ENCODE measurements around the gene CBFA2T3.

Gene CBFA2T3

GRCh38 chr16:88870608-88871348 lies 106.2 kb downstream of the CBFA2T3 start:
- DNase-seq: peak; percentile 18

DNA sequence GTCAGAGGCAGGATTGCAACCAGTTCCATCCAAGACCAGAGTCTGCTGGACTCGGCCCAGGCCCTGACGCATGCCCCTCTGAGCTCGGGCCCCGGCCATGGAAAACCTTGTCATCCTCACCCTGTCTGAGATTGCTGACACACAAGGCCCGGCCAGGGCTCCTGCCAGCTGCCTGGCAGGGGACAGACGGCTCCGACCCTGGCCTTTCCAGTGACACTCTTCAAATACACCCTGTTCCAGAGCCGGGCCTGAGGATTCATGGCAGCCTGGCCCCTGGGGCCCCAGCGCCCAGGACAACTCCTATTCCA lies 107.4 kb downstream of the CBFA2T3 start:
- no peak for DNase-seq

DNA sequence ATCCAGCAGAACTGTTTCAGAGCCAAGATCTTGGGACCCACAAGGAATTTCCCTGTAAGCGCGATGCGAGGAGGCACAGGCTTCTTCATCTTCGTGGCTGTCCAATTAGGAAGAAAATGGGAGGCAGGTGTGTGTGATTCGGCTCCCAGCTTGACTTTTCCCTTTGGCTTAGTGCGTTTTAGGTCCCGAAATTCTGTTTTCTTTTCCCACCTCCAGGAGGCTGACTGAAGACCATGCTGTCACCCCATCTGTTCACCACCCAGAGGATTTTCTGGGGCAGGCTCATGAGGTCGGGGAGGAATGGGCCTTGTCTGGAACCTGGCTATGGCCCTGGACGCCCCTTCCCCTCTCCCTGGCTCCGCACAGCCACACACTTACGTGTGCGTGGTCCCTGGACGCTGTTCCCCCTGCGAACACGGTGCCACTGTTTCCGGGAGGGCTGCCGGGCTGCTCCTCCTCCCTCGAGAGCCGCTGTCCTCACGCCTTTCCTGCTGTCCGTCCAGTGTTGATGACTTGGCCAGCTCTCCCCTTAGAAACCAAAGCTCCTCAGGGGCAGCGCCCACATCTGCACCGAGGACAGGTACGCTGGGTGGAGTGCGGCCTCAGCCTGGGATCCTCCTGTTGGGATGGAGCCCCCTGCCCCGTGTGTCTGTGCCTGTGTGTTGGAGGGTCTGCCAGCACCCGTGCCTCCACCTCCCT lies 107.9 kb downstream of the CBFA2T3 start:
- no peak for DNase-seq

DNA sequence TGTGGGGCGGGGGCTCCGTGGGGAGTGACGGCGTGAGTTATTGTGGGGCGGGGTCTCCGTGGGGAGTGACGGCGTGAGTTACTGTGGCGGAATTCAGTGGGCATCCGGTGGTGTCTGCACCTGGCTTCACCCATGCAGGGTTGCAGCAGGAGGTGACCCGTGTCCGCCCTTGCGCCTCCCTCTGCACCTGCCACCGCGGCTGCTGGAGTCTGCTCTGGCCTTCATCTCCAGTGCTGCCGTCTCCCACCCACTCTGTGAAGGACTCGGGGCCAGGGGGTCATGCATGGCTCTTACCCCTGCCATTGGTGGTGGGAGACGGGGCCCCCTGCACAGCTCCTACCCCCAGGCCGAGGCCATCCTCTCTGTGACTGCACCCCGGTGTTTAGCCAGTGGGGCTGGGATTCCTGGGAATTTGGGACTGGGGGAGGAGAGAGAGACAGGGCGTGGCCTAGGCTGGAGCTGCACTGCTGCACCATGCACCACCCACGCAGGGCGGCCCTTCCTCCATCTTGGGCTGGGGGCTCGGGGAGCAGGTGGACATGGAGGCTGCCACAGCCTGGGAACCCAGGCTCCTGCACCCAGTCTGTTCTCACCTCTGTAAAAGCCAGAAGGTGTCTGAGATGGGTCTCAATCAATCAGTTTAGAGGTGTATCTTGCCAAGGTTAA lies 109.3 kb downstream of the CBFA2T3 start:
- no peak for DNase-seq

- DNase-seq: no peak
Measured at GRCh38 chr16:88866151-88866920, 110.7 kb downstream of the CBFA2T3 start, which contains the start of gene PABPN1L. Gene PABPN1L (minus strand): TSS chr16:88866660. CDS start chr16:88866606, 54 bp downstream.

DNA sequence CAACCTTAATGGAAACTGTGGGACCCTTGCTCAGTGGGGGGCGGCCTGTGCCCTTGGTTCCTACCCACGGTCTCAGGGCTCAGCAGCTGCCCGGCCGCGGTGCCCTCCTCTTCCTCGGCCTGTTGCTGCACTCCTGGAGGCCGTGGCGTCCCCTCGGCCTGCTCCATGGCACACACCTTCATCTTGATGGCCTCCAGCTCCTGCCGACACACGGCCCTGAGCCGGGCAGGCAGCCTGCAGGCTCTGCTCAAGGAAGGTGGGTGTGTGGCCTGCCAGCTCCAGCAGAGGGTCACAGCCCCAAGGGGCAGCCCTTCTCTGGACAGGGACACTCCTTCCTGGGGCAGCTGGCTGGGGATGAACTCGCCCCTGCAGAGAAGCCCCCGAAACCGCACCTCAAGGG lies 111.3 kb downstream of the CBFA2T3 start:
- no peak for DNase-seq

DNA sequence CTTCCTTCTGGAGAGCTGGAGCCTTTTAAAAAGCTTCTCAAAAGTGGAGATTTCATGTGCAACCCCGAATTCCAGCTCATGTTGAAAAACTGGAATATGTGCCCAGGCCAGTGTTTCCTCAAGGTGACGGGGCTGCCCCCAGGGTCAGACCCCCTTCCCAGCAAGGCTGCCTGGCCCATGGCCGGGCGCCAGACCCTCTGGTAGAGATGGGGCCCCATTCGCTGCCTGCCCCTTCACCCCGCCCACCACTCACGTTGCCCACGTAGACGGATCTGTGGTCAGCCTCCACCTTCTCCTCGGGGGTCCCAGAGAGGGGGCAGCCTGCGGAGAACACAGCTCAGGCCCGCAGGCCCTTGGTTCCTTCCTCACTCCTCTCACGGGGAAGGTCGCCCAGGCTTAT lies 111.7 kb downstream of the CBFA2T3 start:
- no peak for DNase-seq

DNA sequence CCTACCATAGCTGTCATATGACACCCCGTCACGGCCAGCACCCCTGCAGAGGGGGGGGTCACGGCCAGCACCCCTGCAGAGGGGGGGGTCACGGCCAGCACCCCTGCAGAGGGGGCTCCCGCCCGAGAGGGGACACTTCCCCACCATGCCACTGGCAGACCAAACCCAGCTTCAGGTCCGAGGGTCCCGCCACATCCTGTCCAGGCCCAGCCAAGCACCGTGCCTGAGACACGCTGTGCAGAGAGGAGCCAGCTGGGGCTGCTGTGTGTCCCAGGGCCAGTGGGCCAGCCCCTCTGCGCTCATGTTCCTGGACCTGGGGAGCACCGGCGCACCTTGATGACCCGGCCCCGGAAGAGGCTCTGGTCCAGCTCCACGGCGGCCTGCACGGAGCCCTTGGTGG lies 112.5 kb downstream of the CBFA2T3 start:
- DNase-seq: no peak

DNA sequence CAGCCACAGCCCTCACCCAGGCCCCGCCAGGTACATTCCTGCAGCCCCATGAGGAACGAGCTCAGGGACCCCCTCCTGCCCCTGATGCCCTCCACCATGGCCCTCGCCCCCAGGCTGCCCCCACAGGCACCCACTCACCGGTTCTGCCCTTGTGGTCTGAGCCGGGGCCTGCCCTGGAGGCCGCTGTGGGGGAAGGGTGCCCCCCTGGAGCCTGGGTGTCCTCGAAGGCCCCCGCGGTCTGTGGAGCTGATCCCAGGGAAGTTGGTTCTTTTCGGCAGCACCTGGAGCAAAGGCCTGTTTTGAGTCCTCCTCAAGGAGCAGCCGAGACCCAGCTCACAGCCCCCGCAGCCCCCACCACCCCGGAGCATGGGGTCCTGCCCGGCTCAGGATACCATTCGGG lies 112.9 kb downstream of the CBFA2T3 start:
- no peak for DNase-seq

- no peak for DNase-seq
Measured at GRCh38 chr16:88863426-88863825, 113.6 kb downstream of the CBFA2T3 start.

GRCh38 chr16:88862968-88863367 lies 114.0 kb downstream of the CBFA2T3 start:
- DNase-seq: no peak

DNA sequence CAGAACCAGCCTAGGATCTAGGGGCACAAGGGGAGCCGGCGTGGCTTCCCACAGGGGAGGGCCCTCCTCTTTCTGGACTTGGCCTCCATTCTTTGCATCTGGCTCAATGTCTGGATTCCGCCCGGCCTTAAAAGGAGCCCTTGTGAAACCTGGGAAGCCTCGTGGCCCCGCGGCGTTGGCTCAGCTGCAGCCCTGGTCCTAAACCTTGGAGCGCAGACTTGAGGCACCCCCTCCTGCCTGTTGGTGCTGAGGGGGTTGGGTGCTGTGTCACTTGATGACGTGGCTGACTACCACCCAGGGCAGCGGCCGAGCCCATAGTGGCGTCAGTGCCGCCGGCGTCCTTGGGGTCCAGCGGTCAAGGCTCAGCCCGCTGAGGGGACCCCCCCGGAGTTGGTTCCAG lies 115.6 kb downstream of the CBFA2T3 start:
- no peak for DNase-seq

DNA sequence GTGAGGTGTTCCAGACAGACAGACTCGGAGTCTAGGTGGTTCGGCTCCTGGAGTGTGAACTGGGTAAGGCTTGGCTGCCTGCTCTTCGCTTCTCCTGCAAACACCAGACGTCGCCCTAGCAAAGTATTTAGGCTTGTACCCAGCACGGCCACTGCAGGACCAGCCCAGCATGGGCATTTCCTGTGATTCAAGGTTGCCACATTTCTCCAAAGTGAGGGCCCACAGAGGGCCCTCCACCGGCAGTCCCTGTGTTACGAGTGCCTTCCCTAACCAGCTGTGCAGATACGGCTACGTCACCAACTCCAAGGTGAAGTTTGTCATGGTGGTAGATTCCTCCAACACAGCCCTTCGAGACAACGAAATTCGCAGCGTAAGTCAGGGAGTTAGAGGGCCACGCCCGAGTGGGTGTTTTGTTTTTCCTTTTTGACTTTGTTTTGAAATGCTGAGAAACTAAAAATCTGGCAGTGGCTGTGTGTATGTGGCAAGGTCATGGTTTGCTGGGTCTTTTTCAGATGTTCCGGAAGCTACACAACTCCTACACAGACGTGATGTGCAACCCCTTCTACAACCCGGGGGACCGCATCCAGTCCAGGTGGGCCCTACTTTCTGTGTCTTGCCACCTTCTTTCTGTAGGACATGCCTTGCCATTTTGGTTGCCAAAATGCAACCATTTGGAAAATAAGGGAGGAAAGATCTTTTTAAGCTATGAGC lies 117.5 kb downstream of the CBFA2T3 start:
- DNase-seq: no peak

GRCh38 chr16:88857728-88858339 lies 119.2 kb downstream of the CBFA2T3 start:
- peak; percentile 81 for DNase-seq

DNA sequence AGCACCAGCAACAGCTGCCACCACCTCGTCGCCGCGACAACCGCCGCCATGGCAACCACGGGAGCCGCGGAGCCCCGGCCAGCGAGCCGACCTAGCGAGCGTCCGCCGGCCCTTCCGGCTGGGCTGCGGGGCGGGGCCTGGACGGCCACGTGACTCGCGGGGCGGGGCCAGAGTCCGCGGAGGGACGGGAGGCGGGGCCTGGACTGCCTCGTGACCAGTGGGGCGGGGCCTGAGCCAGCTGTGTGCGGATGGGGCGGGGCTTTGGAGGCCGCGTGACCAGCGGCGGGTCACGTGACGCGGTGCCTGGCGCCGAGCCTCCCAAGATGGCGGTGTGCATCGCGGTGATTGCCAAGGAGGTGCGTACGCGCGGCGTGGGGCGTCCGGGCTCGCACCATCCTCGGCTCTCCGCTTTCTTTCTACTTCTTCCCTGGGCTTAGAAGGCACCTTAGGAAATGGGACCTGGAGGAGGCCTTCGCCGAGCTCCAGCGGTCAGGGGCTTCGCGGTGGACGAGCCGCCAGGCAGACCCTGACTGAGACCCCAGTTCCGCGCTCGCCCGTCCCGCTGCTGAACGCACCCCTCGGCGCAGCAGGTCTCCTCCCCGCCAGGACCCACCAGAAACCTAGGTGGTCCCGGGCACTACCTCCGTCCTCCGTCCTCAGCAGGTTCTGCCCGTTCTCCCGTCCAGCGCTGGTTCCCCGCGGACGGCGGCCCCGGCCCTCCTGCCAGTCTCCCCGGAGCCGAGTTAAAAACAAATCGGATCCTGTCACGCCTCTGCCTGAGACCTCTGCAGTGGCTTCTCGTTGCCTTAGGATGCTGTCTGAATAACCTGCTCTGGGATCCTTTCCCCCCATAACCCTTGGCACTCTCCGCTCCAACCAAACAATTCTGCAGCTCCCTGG lies 119.9 kb downstream of the CBFA2T3 start, which contains the start of the genes GALNS and TRAPPC2L:
TSS of gene GALNS (minus strand) at position 120 of the 900 bp plus-strand sequence. CDS start at position 50, 70 bp downstream.
TSS of gene TRAPPC2L (plus strand) at position 300 of the 900 bp plus-strand sequence. CDS start at position 324, 24 bp downstream.
- DNase-seq: peak; percentile 100

- DNase-seq: no peak
Measured at GRCh38 chr16:88856122-88856827, 120.7 kb downstream of the CBFA2T3 start.

- DNase-seq: no peak
Measured at GRCh38 chr16:88855736-88856121, 121.3 kb downstream of the CBFA2T3 start.

DNA sequence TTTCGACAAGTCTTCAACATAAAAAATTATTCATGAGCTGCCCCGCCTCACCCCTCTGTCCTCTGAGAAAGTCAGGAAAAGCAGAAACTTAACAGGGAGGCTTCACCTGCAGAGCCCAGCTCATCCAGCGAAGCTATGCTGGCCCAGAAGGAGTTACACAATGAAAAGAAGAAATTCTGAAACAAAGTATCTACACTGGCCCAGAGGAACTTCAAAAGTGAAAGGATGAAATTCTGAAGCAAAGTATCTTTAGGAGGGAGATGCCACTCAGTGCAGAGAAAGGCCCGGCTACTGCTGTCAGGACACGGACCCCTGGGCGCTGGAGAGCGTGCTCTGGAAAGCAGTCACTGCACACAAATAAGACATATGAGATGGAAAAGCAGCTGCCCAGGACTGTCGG lies 121.8 kb downstream of the CBFA2T3 start:
- DNase-seq: no peak

- peak; percentile 35 for DNase-seq
Measured at GRCh38 chr16:88854306-88855111, 122.5 kb downstream of the CBFA2T3 start.
